ENCODE results near the gene AAK1.
A peak's percentile ranks its signal among the peaks of the same experiment; 100 is the strongest.

Gene AAK1

GRCh38 chr2:69525261-69525660, 118.3 kb downstream of the AAK1 start:
- in situ Hi-C loops (cut with HindIII; ENCODE audit: low pct_ligation_motif_present, low sequenced_read_pairs): no loop called here
- TF ChIP-seq CTCF (IDR thresholded peaks at IDR 0.05; ENCODE audit: low read depth, low read length, missing control alignments): no peak
- peak overlapping the region; percentile 26 for H3K27ac ChIP-seq

DNA sequence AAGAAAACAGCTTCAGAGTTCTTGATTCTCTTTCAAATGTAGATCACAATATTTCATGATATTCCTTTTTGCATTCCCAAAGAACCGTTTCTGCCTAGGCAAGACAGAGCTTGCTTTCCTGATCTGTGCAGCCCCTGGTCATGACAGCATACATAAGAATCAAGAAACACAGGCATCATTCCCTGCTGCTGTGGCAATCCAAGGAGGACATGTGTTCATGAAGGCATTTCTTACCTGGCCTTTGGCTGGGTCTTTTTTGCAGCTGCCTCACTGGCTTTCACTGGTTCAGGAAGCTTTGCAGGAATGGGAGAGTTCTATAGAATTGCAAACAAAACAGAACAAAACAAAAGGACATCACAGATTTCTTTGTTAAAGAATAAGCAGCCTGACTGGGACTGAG, 118.7 kb downstream of the AAK1 start:
- no peak for TF ChIP-seq CTCF (IDR thresholded peaks at IDR 0.05; ENCODE audit: low read depth, low read length, missing control alignments)
- Histone ChIP-seq H3K27me3 (replicated peaks) (no peaks in the 10 kb centered on the region), H3K36me3 (replicated peaks) (peaks cover 52% of the 10 kb centered on the region), H3K4me3 (ENCODE audit: low read depth, low read length) (no peak overlapping the region), H3K27ac (peak overlapping the region; percentile 26)
- in situ Hi-C loops (cut with HindIII; ENCODE audit: low pct_ligation_motif_present, low sequenced_read_pairs): no loop called here
- no peak for DNase-seq

More at GRCh38 chr2:69525261-69525660, 118.3 kb downstream of the AAK1 start:
- no peak overlapping the region for H3K4me3 ChIP-seq (ENCODE audit: low read depth, low read length)
- no peaks in the 10 kb centered on the region for H3K27me3 ChIP-seq (replicated peaks)
- peaks cover 52% of the 10 kb centered on the region for H3K36me3 ChIP-seq (replicated peaks)
- DNase-seq: peak; percentile 64

DNA sequence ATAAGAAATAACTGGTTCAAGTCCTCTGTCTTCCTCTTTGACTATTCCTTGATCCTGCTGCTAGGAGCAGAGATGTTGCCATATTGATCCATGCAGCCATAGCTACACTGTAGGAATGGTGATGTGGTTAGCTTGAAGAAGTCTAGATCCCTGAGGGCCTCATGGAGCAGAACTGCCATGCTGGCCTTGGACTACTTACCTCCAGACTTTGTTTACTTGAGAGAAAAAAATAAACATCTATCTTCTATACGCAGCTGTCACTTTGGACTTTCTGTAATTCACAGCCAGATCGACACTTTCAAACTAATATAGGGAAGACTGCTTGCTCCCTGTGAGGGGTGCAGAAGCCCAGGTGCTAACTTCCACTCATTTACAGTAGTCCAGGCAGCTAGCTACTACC, 121.8 kb downstream of the AAK1 start:
- H3K36me3 ChIP-seq (replicated peaks): peaks cover 56% of the 10 kb centered on the region
- H3K27ac ChIP-seq: no peak overlapping the region
- no peak for TF ChIP-seq CTCF (IDR thresholded peaks at IDR 0.05; ENCODE audit: low read depth, low read length, missing control alignments)
- H3K27me3 ChIP-seq (replicated peaks): no peaks in the 10 kb centered on the region
- in situ Hi-C loops (cut with HindIII; ENCODE audit: low pct_ligation_motif_present, low sequenced_read_pairs): no loop called here
- H3K4me3 ChIP-seq (ENCODE audit: low read depth, low read length): no peak overlapping the region
- no peak for DNase-seq

DNA sequence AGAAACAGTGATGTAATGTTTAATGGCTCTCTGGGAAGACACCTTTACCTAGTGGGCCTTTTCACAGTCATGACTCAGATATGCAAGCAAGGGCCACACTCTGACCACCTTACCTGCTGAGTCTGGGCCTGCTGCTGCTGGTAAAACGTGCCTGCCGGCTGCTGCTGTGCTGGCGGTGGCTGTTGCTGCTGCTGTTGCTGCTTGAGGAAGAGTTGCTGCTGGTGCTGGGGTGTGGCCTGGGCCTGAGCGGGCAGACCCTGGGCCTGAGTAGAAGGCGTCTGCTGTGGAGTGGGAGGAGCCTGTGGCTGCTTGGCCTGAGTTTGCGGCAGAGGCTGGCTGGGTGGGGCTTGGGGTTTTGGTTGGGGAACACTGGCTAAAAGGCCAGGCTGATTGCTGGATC, 124.7 kb downstream of the AAK1 start:
- no peak for DNase-seq
- H3K36me3 ChIP-seq (replicated peaks): peaks cover 44% of the 10 kb centered on the region

DNA sequence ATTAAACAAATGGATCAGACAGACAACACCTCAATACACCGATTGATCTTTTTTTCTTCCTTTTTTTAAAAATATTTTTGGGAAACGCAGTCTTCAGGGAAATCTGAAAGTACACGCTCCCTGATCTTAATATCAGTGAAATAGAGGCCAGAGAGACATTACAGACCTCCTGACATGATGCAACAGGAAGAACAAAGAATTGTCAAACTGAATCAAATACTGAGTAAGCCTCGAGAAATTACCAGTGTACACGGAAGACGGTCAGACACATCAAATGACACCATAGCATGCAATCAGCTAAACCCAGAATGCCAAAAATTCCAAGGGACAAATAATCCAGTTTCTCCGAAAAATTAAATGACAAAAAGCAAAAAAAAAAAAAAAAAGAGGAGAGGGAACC, 126.1 kb downstream of the AAK1 start:
- no peak for DNase-seq
- H3K4me3 ChIP-seq (ENCODE audit: low read depth, low read length): no peak overlapping the region
- no peak for TF ChIP-seq CTCF (IDR thresholded peaks at IDR 0.05; ENCODE audit: low read depth, low read length, missing control alignments)
- in situ Hi-C loops (cut with HindIII; ENCODE audit: low pct_ligation_motif_present, low sequenced_read_pairs): no loop called here
- no peaks in the 10 kb centered on the region for H3K27me3 ChIP-seq (replicated peaks)
- no peak overlapping the region for H3K27ac ChIP-seq
- peaks cover 45% of the 10 kb centered on the region for H3K36me3 ChIP-seq (replicated peaks)

More for the DNA sequence above, 124.7 kb downstream of the AAK1 start:
- no peak for TF ChIP-seq CTCF (IDR thresholded peaks at IDR 0.05; ENCODE audit: low read depth, low read length, missing control alignments)
- in situ Hi-C loops (cut with HindIII; ENCODE audit: low pct_ligation_motif_present, low sequenced_read_pairs): no loop called here
- Histone ChIP-seq H3K27me3 (replicated peaks) (no peaks in the 10 kb centered on the region), H3K27ac (no peak overlapping the region), H3K4me3 (ENCODE audit: low read depth, low read length) (no peak overlapping the region)

DNA sequence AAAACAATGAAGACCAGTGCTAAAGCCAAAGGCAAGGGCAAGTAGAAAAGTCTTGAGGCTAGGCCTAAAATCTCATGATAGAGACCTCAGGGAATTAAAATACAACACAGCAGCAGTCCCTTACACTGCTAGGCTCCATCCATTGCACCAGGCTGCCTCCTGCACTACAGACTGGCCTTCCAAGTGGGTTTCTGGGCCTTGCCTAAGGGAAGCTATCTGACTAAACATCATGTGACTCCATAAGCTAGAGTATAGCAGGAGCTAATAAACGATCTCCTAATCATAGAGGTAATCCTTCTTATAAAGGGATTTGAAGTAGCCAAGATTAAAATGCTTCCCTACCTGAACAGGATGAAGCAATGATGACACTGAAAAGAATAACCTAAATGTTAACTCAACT, 128.7 kb downstream of the AAK1 start:
- Histone ChIP-seq H3K27me3 (replicated peaks) (no peaks in the 10 kb centered on the region), H3K36me3 (replicated peaks) (peaks cover 49% of the 10 kb centered on the region), H3K4me3 (ENCODE audit: low read depth, low read length) (no peak overlapping the region), H3K27ac (peak overlapping the region; percentile 8)
- TF ChIP-seq CTCF (IDR thresholded peaks at IDR 0.05; ENCODE audit: low read depth, low read length, missing control alignments): no peak
- DNase-seq: no peak
- in situ Hi-C loops (cut with HindIII; ENCODE audit: low pct_ligation_motif_present, low sequenced_read_pairs): no loop called here
